ENCODE data around the gene TRMT112.
"Not testable (repeated sequence)": the region's sequence is repeated elsewhere in the genome, so short reads cannot be mapped to it uniquely, and the experiment has no call there.

Gene TRMT112

GRCh38 chr11:64313491-64314145 is 3.7 kb downstream of the TRMT112 start:
- TF ChIP-seq CTCF (IDR thresholded peaks at IDR 0.05; ENCODE audit: low read depth, low read length), result no peak
- H3K4me3 ChIP-seq (ENCODE audit: low read depth, low read length), result no peak overlapping the region

- H3K4me3 ChIP-seq (ENCODE audit: low read depth, low read length), result no peak overlapping the region
- TF ChIP-seq CTCF (IDR thresholded peaks at IDR 0.05; ENCODE audit: low read depth, low read length), result no peak
These were observed 4.4 kb downstream of the TRMT112 start for GRCh38 chr11:64312947-64313346.

GRCh38 chr11:64307795-64308194 is 9.6 kb downstream of the TRMT112 start:
- not testable (repeated sequence) for H3K4me3 ChIP-seq (ENCODE audit: low read depth, low read length)

GRCh38 chr11:64306876-64307622 is 10.3 kb downstream of the TRMT112 start:
- TF ChIP-seq CTCF (IDR thresholded peaks at IDR 0.05; ENCODE audit: low read depth, low read length), result no peak
- peak overlapping the region; percentile 69; the same call in 1 of the 2 replicates for H3K4me3 ChIP-seq (ENCODE audit: low read depth, low read length)

- H3K4me3 ChIP-seq (ENCODE audit: low read depth, low read length), result peak overlapping the region; percentile 69
- no peak for TF ChIP-seq CTCF (IDR thresholded peaks at IDR 0.05; ENCODE audit: low read depth, low read length)
These were observed 10.8 kb downstream of the TRMT112 start for GRCh38 chr11:64306563-64306875.

GRCh38 chr11:64305691-64306562 is 11.4 kb downstream of the TRMT112 start:
- peak overlapping the region; percentile 69 for H3K4me3 ChIP-seq (ENCODE audit: low read depth, low read length)
- peak; percentile 28; the same call in 1 of the 2 replicates for TF ChIP-seq CTCF (IDR thresholded peaks at IDR 0.05; ENCODE audit: low read depth, low read length)

- no peak for TF ChIP-seq CTCF (IDR thresholded peaks at IDR 0.05; ENCODE audit: low read depth, low read length)
- peak within 1 kb of the TSS; percentile 69 for H3K4me3 ChIP-seq (ENCODE audit: low read depth, low read length)
These were observed 12.2 kb downstream of the TRMT112 start, which contains the start of gene ESRRA for GRCh38 chr11:64305075-64305690. ESRRA (plus strand) TSS chr11:64305524; CDS start chr11:64307180, 1,656 bp downstream.

All from WI38 (cell line).